Thyroid gland (tissue), 4 donors: ENCODE measurements around the gene INAVA. TPM values are rescaled to one million over a fixed set of nuclear protein-coding genes. Genes with fewer than 3 reads are reported as not detected.

Experiments
- DNase-seq, 2 donors: peaks; one replicate each; pipeline ENCODE4 v3.0.0-alpha.2; 2019
- H3K27ac ChIP-seq, 3 donors: fragments of 200-600 bp; sonication (generic); 1 replicate in 2 of 3; 2 replicates in 1 of 3; pipeline ENCODE4 v1.5.1; 2016 to 2019; ENCODE audit warnings: mild to moderate bottlenecking in 1 of 3, moderate library complexity in 1 of 3
- H3K27me3 ChIP-seq: fragments of 200-600 bp; sonication (generic); one replicate; pipeline ENCODE4 v1.5.1; 2019
- H3K36me3 ChIP-seq, 2 donors: fragments of 200-600 bp; sonication (generic); one replicate each; pipeline ENCODE4 v1.5.1; 2016 to 2019
- H3K4me1 ChIP-seq, 2 donors: fragments of 200-600 bp; sonication (generic); one replicate each; pipeline ENCODE4 v1.5.1; 2017 to 2019
- H3K4me3 ChIP-seq, 3 donors: fragments of 200-600 bp; sonication (generic); replicated peaks in 1 of 3; 1 replicate in 2 of 3; 2 replicates in 1 of 3; pipeline ENCODE4 v1.5.1; 2016; ENCODE audit warnings: mild to moderate bottlenecking in 1 of 3
- H3K9me3 ChIP-seq: fragments of 200-600 bp; sonication (generic); one replicate; pipeline ENCODE4 v1.5.1; 2017
- POLR2A ChIP-seq, 2 donors: fragments of 450-650 bp; IDR thresholded peaks; one replicate each; pipeline ENCODE4 v1.6.1; 2017; ENCODE audit warnings: antibody characterized with exemption in 2 of 2, mild to moderate bottlenecking in 2 of 2, moderate library complexity in 1 of 2
- WGBS, 2 donors: methylation state at CpG; one replicate each; pipeline ENCODE4 v1.1.5; 2017; 5-methylcytosine and 5-hydroxymethylcytosine counted together
- intact Hi-C: fragments of 100-400 bp; cut with DNase I; formaldehyde crosslinking; loops from one replicate; pipeline ENCODE4 v1.15.1; 2023
- total RNA-seq, 4 donors: library from RNA; depleted of rRNA; stranded (reverse); fragments of >200 nt; gene quantifications; one replicate each; pipeline ENCODE4 v1.2.3, GENCODE V29; 2016
- TF ChIP-seq, protein P1 (sequence below), 6 experiments: fragments of 200-600 bp in 3 of 6; fragments of 450-650 bp in 3 of 6; sonication (generic) in 3 of 6; IDR thresholded peaks; one replicate each; pipeline ENCODE4 v1.5.1; 2016 to 2019; ENCODE audit warnings: antibody characterized with exemption in 6 of 6, mild to moderate bottlenecking in 2 of 6, inconsistent platforms in 1 of 6, moderate library complexity in 1 of 6

INAVA gene
- total RNA-seq, 4 donors from 2014 or later, result 0.27 TPM; not detected in 3

DNA sequence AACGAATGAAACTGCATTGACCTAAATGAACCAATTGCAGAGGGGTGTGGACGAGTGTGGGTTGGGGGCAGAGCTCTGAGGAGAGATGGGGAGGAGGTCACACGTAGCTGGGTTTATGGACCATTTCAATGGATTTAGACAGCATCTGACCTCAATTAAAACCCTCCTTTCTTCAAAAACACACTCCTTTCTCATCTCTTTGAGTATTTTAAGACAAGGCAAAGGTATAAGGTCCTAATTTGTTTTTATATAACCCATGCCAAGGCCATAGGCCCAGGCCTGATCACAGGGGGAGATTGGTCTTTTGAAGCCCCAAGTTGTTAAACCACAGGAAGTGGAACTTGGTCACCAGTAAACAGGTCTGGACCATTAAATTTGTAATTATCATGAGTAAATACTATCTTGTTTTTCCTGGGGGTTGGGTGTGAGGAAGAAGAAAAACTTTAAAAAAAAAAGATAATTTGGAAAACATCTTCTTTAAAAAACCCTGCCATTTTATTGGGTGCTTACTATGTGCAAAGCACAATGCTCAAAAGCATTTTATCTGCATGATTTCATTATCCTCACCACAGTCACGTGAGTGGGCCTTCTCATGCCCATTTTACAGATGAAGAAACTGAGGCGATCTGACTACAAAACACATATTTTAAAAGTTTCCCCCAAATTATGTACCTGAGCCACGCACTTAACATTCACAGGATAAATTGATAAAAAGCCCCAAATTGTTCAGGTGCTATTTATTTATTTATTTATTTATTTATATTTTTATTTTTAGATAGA lies 8.9 kb upstream of the INAVA start:
- Histone ChIP-seq H3K4me3 (no peak overlapping the region), H3K27ac (no peak overlapping the region), H3K27me3 (no peaks in the 10 kb centered on the region), H3K4me1 (peaks cover 0 to 1% of the 10 kb centered on the region in 2 donors), H3K9me3 (no peaks in the 10 kb centered on the region), H3K36me3 (no peaks in the 10 kb centered on the region)
- no peak for DNase-seq
- TF ChIP-seq, protein P1, sequence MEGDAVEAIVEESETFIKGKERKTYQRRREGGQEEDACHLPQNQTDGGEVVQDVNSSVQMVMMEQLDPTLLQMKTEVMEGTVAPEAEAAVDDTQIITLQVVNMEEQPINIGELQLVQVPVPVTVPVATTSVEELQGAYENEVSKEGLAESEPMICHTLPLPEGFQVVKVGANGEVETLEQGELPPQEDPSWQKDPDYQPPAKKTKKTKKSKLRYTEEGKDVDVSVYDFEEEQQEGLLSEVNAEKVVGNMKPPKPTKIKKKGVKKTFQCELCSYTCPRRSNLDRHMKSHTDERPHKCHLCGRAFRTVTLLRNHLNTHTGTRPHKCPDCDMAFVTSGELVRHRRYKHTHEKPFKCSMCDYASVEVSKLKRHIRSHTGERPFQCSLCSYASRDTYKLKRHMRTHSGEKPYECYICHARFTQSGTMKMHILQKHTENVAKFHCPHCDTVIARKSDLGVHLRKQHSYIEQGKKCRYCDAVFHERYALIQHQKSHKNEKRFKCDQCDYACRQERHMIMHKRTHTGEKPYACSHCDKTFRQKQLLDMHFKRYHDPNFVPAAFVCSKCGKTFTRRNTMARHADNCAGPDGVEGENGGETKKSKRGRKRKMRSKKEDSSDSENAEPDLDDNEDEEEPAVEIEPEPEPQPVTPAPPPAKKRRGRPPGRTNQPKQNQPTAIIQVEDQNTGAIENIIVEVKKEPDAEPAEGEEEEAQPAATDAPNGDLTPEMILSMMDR (IDR thresholded peaks at IDR 0.05), result no peak
- TF ChIP-seq POLR2A (IDR thresholded peaks at IDR 0.05), result no peak
- intact Hi-C loops, result no loop called here
- WGBS, 2 donors, result 93 to 97% methylated on average over 6 of the region's 6 CpGs

DNA sequence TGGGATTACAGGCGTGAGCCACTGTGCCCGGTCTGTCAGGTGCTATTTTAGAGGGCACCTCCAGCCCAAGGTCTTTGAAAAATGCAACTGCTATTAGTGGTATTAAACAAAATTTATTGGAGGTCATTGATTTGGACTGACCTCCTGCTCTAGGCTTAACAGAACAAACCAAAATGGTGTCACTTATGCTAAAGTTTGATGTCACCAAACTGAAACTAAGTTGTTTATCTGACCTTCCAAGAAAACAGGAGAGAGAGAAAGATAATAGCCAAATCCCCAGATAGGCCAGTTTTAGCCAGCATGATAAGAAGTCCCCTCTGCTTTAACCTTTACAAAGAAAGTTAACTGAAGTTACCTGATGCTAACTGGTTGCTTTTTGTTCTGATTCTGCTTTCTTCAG lies 8.1 kb upstream of the INAVA start:
- Histone ChIP-seq H3K4me1 (peaks cover 5 to 9% of the 10 kb centered on the region in 2 donors), H3K9me3 (no peaks in the 10 kb centered on the region), H3K27ac (no peak overlapping the region), H3K4me3 (no peak overlapping the region), H3K36me3 (no peaks in the 10 kb centered on the region), H3K27me3 (no peaks in the 10 kb centered on the region)
- 96 to 97% methylated on average over 2 of the region's 2 CpGs for WGBS, 2 donors
- no peak for DNase-seq
- intact Hi-C loops, result no loop called here
- TF ChIP-seq, protein P1 (IDR thresholded peaks at IDR 0.05), result no peak
- TF ChIP-seq POLR2A (IDR thresholded peaks at IDR 0.05), result no peak

DNA sequence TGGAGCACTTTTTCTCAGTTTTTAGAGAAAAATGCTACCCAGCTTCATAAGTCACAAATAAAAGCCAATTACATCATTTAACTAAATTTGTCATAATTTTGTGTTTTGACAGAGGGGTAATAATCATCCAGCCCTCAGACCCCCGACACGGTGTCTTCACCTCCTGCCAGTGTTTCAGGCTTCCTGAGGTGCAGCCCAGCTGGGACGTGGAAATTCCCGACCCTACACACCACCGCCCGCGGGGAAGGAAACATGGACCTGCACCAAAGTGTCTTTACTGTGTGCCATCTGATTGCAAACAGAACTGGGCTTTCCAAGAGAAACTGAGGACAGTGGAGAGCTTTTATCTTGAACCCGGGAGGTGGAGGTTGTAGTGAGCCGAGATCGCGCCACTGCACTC lies 7.7 kb upstream of the INAVA start:
- DNase-seq, result no peak
- intact Hi-C loops, result no loop called here

DNA sequence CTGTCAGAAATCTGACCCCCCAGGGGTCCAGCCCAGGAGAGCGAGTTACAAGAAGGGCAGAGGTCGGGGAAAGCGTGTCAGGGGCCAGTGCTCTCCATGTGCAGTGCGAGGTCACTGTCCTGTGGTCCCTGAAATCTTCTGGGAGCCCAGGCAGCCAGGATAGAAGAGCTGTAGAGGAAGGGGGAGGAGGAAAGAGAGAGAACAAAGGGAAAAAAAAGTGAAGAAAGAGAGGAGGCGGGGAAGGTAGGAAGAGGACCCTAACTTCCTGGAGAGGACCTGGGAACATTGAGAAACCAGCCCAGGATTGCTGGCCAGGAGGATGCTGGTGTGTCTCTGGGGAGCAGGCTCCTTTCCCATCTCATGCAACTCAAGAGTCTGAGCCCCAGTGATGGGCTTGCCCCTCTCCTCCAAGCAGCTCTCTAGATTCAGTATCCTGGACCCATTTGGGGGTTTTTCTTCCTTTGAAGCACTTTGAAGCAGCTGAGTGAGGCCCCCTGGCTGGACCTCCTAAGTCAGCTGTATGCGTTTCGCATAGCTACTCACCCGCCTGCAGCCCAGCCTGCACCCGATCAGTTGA lies 6.8 kb upstream of the INAVA start:
- Histone ChIP-seq H3K27ac (no peak overlapping the region), H3K27me3 (no peaks in the 10 kb centered on the region), H3K36me3 (no peaks in the 10 kb centered on the region), H3K4me3 (no peak overlapping the region), H3K9me3 (no peaks in the 10 kb centered on the region), H3K4me1 (peaks cover 9 to 12% of the 10 kb centered on the region in 2 donors)
- intact Hi-C loops, result no loop called here
- no peak for TF ChIP-seq POLR2A (IDR thresholded peaks at IDR 0.05)
- TF ChIP-seq, protein P1 (IDR thresholded peaks at IDR 0.05), result no peak
- no peak for DNase-seq
- 85 to 88% methylated on average over 5 to 9 of the region's 9 CpGs for WGBS, 2 donors

More for the DNA sequence above, 7.7 kb upstream of the INAVA start:
- Histone ChIP-seq H3K27me3 (no peaks in the 10 kb centered on the region), H3K27ac (no peak overlapping the region), H3K36me3 (no peaks in the 10 kb centered on the region), H3K9me3 (no peaks in the 10 kb centered on the region), H3K4me1 (peaks cover 9 to 12% of the 10 kb centered on the region in 2 donors), H3K4me3 (no peak overlapping the region)
- no peak for TF ChIP-seq POLR2A (IDR thresholded peaks at IDR 0.05)
- TF ChIP-seq, protein P1 (IDR thresholded peaks at IDR 0.05), result no peak
- 67 to 71% methylated on average over 7 to 11 of the region's 11 CpGs for WGBS, 2 donors

GRCh38 chr1:200888349-200888838 lies 6.3 kb upstream of the INAVA start:
- WGBS, 2 donors, result 62 to 80% methylated on average over 6 to 7 of the region's 7 CpGs
- no peak overlapping the region for H3K27ac ChIP-seq
- TF ChIP-seq POLR2A (IDR thresholded peaks at IDR 0.05), result no peak
- TF ChIP-seq, protein P1 (IDR thresholded peaks at IDR 0.05), result no peak
- H3K9me3 ChIP-seq, result no peaks in the 10 kb centered on the region
- H3K27me3 ChIP-seq, result no peaks in the 10 kb centered on the region
- no peak overlapping the region for H3K4me3 ChIP-seq
- intact Hi-C loops, result no loop called here
- peaks cover 9 to 12% of the 10 kb centered on the region in 2 donors for H3K4me1 ChIP-seq
- H3K36me3 ChIP-seq, result no peaks in the 10 kb centered on the region
- no peak for DNase-seq
